Mesodermal cell (in vitro differentiated cells): ENCODE results near the gene URB1.

Experiments used
- H3K27ac ChIP-seq: 2 replicates; pipeline ENCODE4 v1.7.0; 2013; ENCODE audit warnings: mild to moderate bottlenecking, low read depth, low read length, moderate library complexity; ENCODE audit not compliant: severe bottlenecking
- H3K36me3 ChIP-seq: 2 replicates; pipeline ENCODE4 v1.7.1; 2013; ENCODE audit warnings: mild to moderate bottlenecking, low read length, moderate library complexity; ENCODE audit not compliant: control insufficient read depth, insufficient read depth
- H3K4me1 ChIP-seq: one replicate; pipeline ENCODE4 v1.7.1; 2013; ENCODE audit warnings: mild to moderate bottlenecking, low read length; ENCODE audit not compliant: insufficient read depth, control insufficient read depth, poor library complexity, severe bottlenecking
- H3K4me3 ChIP-seq: 2 replicates; pipeline ENCODE4 v1.7.0; 2013; ENCODE audit warnings: low read length, control low read depth, mild to moderate bottlenecking; ENCODE audit not compliant: insufficient read depth, poor library complexity, severe bottlenecking; ENCODE audit errors: extremely low read depth
- H3K9me3 ChIP-seq: 2 replicates; pipeline ENCODE4 v1.7.1; 2013; ENCODE audit warnings: mild to moderate bottlenecking, low read length, moderate library complexity; ENCODE audit not compliant: control insufficient read depth
- WGBS, 2 experiments: methylation state at CpG; one replicate each; pipeline ENCODE4 v1.1.5; 2013; ENCODE audit warnings: missing lambda C conversion rate in 2 of 2; ENCODE audit not compliant: insufficient coverage in 2 of 2; 5-methylcytosine and 5-hydroxymethylcytosine counted together

URB1 gene

DNA sequence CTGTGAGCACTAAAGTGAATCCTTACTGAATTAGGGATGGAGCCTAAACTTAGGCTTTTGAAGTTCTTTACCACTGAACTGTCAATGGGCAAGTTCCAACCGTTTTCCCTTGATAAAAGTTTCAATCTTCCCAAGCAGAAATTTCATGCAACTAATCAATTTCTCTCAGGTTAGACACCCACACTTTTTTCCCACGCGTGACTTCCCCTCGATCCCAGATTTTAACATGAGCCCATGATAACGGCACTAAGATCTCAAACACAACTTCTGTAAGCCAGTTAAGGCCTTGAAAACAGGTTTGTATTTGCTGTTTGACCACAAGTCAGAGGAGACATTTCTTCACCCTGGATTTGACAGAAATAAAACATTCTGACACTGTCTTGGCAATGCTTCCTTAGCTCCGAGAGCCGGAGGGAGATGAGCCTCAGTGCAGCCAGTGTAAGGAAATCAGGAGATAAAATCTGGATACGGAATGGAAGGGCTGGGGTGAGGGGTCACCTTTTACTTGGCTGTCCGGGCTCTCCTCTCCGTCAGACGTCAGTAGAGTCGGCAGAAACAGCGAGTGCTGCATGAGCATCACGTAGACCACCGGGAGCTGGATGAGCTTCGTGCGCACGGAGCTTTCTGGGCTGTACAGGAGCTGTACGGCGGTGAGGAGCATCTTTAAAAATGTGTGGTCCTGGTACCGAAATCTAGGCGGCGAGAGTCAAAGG is 54.4 kb downstream of the URB1 start:
- Histone ChIP-seq H3K36me3 (peaks cover 92% of the 10 kb centered on the region), H3K27ac (no peak overlapping the region), H3K4me3 (no peak overlapping the region), H3K9me3 (no peaks in the 10 kb centered on the region), H3K4me1 (peaks cover 14% of the 10 kb centered on the region)
- 94 to 97% methylated on average over 16 to 19 of the region's 23 CpGs for WGBS, 2 experiments

DNA sequence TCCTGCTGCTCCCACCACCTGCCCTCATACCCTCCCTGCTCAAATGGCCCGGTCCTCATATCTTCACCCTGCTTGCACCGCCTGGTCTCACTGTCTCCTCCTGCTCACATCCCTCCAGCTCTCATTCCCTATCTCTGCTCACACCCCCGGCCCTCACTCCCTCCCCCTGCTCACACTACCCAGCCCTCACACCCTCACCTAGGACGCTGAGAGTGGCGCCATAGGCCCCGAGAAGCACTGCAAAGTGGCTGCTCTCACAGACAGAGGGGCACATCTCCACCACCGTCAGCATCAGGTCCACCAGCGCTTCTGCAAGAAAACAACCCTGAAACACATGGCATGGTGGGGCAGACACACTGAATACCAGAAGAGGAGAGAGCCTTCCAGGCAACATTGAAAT is 55.6 kb downstream of the URB1 start:
- Histone ChIP-seq H3K4me1 (peaks cover 14% of the 10 kb centered on the region), H3K9me3 (peaks cover 4% of the 10 kb centered on the region), H3K27ac (no peak overlapping the region), H3K36me3 (peaks cover 90% of the 10 kb centered on the region), H3K4me3 (no peak overlapping the region)
- WGBS, 2 experiments, result 87 to 96% methylated on average over 4 to 8 of the region's 8 CpGs

DNA sequence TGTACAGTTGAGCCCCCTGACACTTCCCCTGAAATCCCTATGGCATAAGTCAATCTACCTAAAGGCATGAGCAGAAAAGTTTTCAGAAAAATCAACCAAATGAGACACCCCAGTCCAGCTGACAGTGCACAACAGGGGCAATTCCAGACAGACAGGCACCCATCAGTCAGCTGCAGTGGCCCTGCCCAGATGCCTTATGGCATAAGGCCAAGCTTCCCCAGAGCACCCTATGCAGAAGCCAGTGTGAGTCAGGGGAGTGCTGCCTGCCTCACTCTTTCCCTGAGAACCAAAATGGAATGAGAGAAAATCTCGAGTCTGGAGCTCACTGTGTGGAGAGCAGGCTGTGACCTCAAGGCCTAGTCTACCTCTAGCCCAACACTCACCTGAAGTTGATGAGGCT is 56.1 kb downstream of the URB1 start:
- WGBS, 2 experiments, result 67 to 85% methylated on average over 1 of the region's 1 CpG

DNA sequence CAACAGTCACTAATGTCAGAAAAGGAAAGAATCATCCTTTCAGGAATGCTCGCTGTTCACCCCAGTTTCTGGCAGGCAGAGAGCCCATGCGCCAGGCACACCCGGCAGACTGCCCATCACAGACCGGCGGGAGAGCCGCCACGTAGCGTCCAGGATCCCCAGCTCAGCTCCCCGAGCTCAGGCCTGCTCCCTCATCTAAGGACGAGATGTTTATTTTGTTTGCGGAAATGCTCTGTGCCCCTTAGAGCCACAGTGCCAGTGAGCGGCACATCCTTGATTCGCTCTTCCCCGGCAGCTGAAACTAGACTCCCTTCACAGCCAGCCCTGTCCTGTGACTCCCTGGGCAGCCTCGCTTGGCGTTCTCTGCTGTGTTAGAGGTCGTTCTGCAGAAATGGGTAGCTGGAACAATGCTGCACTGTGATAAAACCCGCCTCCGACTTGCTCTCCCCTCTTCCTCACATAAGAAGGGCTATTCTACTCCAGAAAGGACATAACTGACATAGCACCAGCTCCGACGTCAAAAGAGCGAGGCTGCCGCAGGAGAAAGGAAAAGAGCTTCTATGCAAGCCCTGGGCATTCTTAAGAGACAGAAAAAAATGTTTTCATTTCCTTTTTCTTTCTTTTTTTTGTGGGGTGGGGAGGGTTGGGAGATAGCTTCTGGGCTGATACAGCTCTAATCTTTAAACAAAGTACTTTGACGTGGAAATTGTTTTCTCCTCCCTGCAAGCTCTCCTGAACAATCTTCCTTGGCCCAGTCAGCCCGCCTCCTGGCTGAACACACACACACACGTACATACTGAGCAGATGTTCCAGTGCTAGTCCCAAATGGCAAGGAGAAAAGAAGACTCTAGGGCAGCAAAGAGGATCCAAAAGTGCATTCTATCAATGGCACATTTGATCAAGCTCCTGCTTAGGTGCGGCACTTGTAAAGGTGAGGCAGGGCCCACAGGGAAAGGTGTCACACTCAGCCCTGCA is 56.9 kb downstream of the URB1 start:
- H3K27ac ChIP-seq, result peak overlapping the region; percentile 73

More for the DNA sequence above, 56.1 kb downstream of the URB1 start:
- Histone ChIP-seq H3K4me1 (peaks cover 14% of the 10 kb centered on the region), H3K27ac (no peak overlapping the region), H3K4me3 (no peak overlapping the region), H3K9me3 (peaks cover 4% of the 10 kb centered on the region), H3K36me3 (peaks cover 89% of the 10 kb centered on the region)

DNA sequence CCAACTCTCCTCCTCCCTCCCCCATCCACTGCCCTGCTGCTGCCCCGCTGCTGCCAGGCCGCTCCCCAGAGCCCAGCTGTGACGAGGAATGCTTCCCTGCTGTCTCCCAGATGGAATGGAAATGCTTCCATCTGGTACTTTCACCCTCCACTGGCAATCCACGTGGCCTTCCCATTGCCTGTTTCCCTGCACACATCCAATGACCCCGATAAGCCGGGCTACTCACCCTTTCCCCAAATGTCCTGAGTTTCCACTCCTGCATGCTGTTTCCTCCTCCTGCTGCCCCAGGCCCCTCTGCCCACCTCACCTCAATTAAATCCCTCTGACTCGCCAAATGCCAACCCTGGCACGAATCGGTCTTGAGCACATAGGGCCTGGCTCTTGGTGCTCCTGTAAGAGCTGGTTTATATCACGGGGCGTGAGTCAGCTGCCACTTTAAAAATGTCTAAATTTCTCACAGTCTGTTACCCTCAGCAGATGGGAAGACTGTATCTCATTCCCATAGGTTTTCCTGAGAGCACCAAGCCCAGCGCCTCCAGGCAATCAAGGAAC is 57.8 kb downstream of the URB1 start:
- WGBS, 2 experiments, result 69 to 75% methylated on average over 7 to 9 of the region's 12 CpGs
- peak overlapping the region; percentile 73 for H3K27ac ChIP-seq
- peaks cover 24% of the 10 kb centered on the region for H3K4me1 ChIP-seq
- H3K4me3 ChIP-seq, result no peak overlapping the region
- H3K36me3 ChIP-seq, result peaks cover 77% of the 10 kb centered on the region
- H3K9me3 ChIP-seq, result peaks cover 4% of the 10 kb centered on the region

More for the DNA sequence above, 56.9 kb downstream of the URB1 start:
- peaks cover 4% of the 10 kb centered on the region for H3K9me3 ChIP-seq
- H3K4me1 ChIP-seq, result peaks cover 17% of the 10 kb centered on the region
- WGBS, 2 experiments, result 82 to 90% methylated on average over 15 to 26 of the region's 27 CpGs
- peaks cover 85% of the 10 kb centered on the region for H3K36me3 ChIP-seq
- H3K4me3 ChIP-seq, result no peak overlapping the region

DNA sequence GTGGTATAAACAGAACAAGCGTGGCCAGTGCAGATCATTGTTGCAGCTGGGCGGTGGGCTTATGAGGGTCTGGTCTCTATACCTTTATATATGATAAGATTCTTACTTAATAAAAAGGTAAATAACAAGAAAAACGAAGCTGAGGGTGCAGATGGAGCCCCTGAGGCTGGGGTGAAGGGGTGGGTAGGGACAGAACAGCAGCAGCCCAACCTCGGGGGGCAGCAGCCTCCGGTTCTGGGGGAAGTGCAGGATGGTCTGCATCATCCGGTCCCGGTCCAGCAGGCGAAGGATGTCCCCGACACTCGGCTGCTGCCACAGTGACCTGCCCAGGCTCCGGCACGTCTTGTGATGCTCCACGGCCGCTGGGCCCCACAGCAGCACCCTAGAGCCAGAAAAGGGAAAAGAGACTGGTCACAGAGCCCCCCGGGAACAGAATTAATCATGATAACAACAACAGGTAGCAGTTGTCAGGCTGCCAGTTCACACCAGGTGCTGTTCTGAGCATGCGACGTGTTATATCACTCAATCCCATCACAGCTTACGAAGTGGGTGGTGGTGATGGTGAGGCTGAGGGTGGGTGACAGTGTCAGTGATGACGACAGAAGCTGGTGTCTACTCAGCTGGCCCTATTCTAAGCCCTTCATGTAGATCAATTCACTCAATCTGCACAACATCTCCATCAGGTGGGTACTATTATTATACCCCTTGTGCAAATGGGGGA is 58.7 kb downstream of the URB1 start:
- Histone ChIP-seq H3K4me1 (peaks cover 22% of the 10 kb centered on the region), H3K4me3 (no peak overlapping the region), H3K9me3 (peaks cover 4% of the 10 kb centered on the region), H3K27ac (no peak overlapping the region), H3K36me3 (peaks cover 72% of the 10 kb centered on the region)
- WGBS, 2 experiments, result 90 to 91% methylated on average over 8 to 9 of the region's 19 CpGs

DNA sequence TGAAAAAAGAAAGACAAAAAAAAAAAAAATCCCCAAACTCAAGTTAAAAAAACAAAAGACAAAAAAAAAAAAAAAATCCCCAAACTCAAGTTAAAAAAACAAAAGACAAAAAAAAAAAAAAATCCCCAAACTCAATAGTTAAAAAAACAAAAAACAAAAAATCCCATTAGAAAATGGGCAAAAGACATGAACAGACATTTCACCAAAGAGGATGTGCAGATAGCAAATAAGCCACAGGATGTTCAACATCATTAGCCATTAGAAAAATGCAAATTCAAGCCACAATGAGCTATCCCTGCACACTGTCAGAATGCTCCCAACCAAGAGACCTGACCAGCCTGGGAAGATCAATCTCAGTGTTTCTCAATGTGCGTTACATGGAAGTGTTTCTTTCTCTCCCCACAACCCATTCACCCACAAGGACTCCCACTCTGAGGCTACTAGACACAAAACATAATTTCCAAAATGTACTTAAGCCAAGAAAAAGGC is 60.3 kb downstream of the URB1 start:
- Histone ChIP-seq H3K36me3 (peaks cover 67% of the 10 kb centered on the region), H3K27ac (no peak overlapping the region), H3K9me3 (peaks cover 4% of the 10 kb centered on the region), H3K4me1 (peaks cover 22% of the 10 kb centered on the region), H3K4me3 (no peak overlapping the region)
- WGBS, 2 experiments, result 83% methylated on average over 1 of the region's 1 CpG; no CpG with 5 or more reads in 1 of the 2 experiments

DNA sequence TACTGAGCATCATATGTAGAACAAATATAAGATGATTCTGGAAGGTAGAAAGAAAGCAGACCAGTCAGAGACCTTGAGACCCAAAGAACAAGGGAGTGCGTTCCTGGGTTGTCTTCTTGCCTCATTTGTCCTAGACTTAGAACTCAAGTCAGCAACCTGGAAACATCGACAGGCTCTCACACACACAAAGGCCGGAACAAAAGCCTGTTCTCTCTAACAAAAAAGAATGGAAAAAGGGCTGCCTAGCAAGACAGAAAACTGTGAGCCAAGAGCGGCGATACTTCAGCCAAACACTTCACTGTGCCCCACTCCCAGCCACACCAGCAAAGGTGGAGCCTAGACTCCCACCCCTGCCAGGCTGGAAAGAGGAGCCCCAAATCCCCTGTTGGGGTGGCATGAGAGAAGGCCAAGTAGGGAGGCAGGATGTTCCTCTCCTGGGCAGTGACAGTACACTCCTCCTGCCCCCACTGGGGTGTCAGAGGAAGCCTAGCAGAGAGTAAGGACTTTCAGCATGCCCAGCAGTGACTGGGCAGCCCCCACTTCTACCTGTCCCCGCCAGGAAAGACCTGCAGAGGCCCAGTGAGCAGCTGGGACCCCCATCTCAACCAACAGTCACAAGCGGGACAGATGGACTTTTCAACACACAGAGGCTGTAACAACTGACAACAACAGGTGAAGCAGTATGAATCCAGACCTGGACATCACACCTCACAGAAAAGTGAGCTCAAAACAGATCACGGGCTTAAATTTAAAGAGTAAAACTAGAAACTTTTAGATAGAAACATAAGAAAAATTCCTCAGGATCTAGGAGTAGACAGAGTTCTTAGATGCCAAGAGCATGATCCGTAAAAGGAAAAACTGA is 61.1 kb downstream of the URB1 start:
- peaks cover 4% of the 10 kb centered on the region for H3K9me3 ChIP-seq
- peaks cover 61% of the 10 kb centered on the region for H3K36me3 ChIP-seq
- H3K4me3 ChIP-seq, result no peak overlapping the region
- peaks cover 22% of the 10 kb centered on the region for H3K4me1 ChIP-seq
- H3K27ac ChIP-seq, result peak overlapping the region; percentile 76
- 89 to 93% methylated on average over 6 of the region's 9 CpGs for WGBS, 2 experiments

DNA sequence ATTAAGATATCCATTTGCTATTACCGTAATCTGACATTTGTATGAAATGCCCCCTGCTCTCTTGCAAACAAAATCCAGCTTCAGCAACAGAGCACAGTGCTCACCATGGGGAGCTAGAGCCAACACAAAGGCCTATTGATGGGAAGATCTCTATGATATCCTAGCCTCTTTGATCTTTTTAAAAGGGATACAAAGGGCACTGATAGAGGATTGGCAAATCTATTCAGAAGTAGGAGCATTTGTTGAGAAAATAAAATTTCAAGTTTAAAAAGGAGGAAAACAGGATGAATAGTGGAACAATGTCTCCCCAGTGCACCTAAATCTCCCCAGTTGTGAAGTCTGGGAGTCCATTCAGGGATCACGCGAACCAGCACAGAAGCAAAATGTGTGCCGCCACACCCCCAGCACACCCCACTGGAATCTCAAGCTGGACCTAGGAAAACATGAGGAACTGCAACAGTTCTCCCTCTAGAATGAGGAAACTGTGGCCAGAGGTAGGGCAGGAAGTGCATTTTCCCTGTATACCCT is 62.0 kb downstream of the URB1 start:
- H3K4me1 ChIP-seq, result peaks cover 22% of the 10 kb centered on the region
- H3K27ac ChIP-seq, result peak overlapping the region; percentile 92
- H3K4me3 ChIP-seq, result no peak overlapping the region
- WGBS, 2 experiments, result 75 to 80% methylated on average over 1 to 4 of the region's 4 CpGs
- peaks cover 4% of the 10 kb centered on the region for H3K9me3 ChIP-seq
- peaks cover 64% of the 10 kb centered on the region for H3K36me3 ChIP-seq
